HCT116 (cell line): ENCODE measurements around the gene TMEM178B. TPM values are rescaled to one million over a fixed set of nuclear protein-coding genes. Genes with fewer than 3 reads are reported as not detected.

ENCODE experiments used
- ATAC-seq: fragments of 200-7000 bp; cut with Tn5 transposase; 2 replicates; pipeline ENCODE4 v1.9.1; 2020; ENCODE audit warnings: mild to moderate bottlenecking, moderate library complexity
- BruUV-seq: library from RNA; stranded (reverse); fragments of 400-500 nt; replicated peaks from 2 replicates; lab custom pipeline; 2021; lab: Mats Ljungman, UMichigan
- CTCF ChIA-PET: fragments of 300-600 bp; sonication (Branson Sonifier 250); formaldehyde crosslinking; loops from one replicate; lab custom pipeline; 2021; ENCODE audit warnings: antibody characterized with exemption; lab: Charles Lee
- POLR2A ChIA-PET: fragments of 300-600, 350-600 bp; sonication (Branson Sonifier 250); formaldehyde crosslinking; loops from one replicate; lab custom pipeline; 2021; ENCODE audit warnings: antibody characterized with exemption; lab: Charles Lee
- RAD21 ChIA-PET, 2 experiments: fragments of 300-600 bp; sonication (Branson Sonifier 250); formaldehyde crosslinking; loops; one replicate each; lab custom pipeline; 2023; ENCODE audit warnings: low total read pairs in 2 of 2; ENCODE audit not compliant: uncharacterized antibody in 2 of 2, unreplicated experiment in 2 of 2, low non-redundant PET in 1 of 2; lab: Charles Lee
- DNase-seq: peaks from one replicate; pipeline ENCODE4 v3.0.0-alpha.2; 2010; ENCODE audit warnings: low read depth, low spot score
- H2AFZ ChIP-seq: fragments of 200-600 bp; shearing (Covaris generic), sonication (generic); 2 replicates; pipeline ENCODE4 v1.6.1; 2017; ENCODE audit warnings: low read depth, mixed run types, mixed read lengths, antibody characterized with exemption, low read length; ENCODE audit not compliant: poor library complexity, severe bottlenecking
- H3K27ac ChIP-seq: 2 replicates; pipeline ENCODE4 v1.5.1; 2012; ENCODE audit warnings: low read depth, low read length
- H3K27me3 ChIP-seq: fragments of 200-600 bp; sonication (generic); 2 replicates; pipeline ENCODE4 v1.6.1; 2016; ENCODE audit warnings: mixed run types, low read length, mixed read lengths; ENCODE audit not compliant: insufficient read depth
- H3K36me3 ChIP-seq, 2 experiments: fragments of 200-500 bp in 1 of 2; fragments of 200-600 bp in 1 of 2; sonication (Bioruptor generic) in 1 of 2; sonication (generic) in 1 of 2; 2 replicates each; pipeline versions ENCODE4 v1.5.1 to v1.6.1; 2014 to 2016; ENCODE audit warnings: low read length in 2 of 2, inconsistent platforms in 1 of 2, mixed read lengths in 1 of 2, mixed run types in 1 of 2; ENCODE audit not compliant: insufficient read depth in 2 of 2, control insufficient read depth in 1 of 2
- H3K4me1 ChIP-seq, 2 experiments: fragments of 200-600 bp in 1 of 2; sonication (generic) in 1 of 2; 2 replicates each; pipeline versions ENCODE4 v1.5.1 to v1.6.1; 2012 to 2017; ENCODE audit warnings: low read length in 2 of 2, inconsistent platforms in 1 of 2, mild to moderate bottlenecking in 1 of 2, mixed read lengths in 1 of 2, mixed run types in 1 of 2, moderate library complexity in 1 of 2; ENCODE audit not compliant: insufficient read depth in 2 of 2, control insufficient read depth in 1 of 2
- H3K4me2 ChIP-seq: fragments of 200-600 bp; sonication (generic); 2 replicates; pipeline ENCODE4 v1.6.1; 2017; ENCODE audit warnings: mixed run types, low read length, mixed read lengths
- H3K4me3 ChIP-seq, 2 experiments: fragments of 200-600 bp in 1 of 2; sonication (generic) in 1 of 2; replicated peaks in 1 of 2; 2 replicates each; pipeline ENCODE4 v1.5.1; 2011 to 2016; ENCODE audit warnings: low read length in 2 of 2, control low read depth in 1 of 2, low read depth in 1 of 2, mild to moderate bottlenecking in 1 of 2, mixed read lengths in 1 of 2, mixed run types in 1 of 2
- H3K79me2 ChIP-seq: fragments of 200-600 bp; sonication (generic); 2 replicates; pipeline ENCODE4 v1.6.1; 2017; ENCODE audit warnings: mild to moderate bottlenecking, mixed run types, low read length, moderate library complexity, mixed read lengths; ENCODE audit not compliant: insufficient read depth
- H3K9ac ChIP-seq: fragments of 200-600 bp; sonication (generic); 2 replicates; pipeline ENCODE4 v1.6.1; 2016; ENCODE audit warnings: low read length, mixed read lengths
- H3K9me2 ChIP-seq: fragments of 200-600 bp; sonication (generic), shearing (Covaris generic); 2 replicates; pipeline ENCODE4 v1.6.1; 2017; ENCODE audit warnings: mixed run types, mild to moderate bottlenecking, moderate library complexity; ENCODE audit not compliant: insufficient read depth
- H3K9me3 ChIP-seq, 2 experiments: fragments of 200-500 bp in 1 of 2; fragments of 200-600 bp in 1 of 2; sonication (Bioruptor generic) in 1 of 2; sonication (generic) in 1 of 2; 2 replicates each; pipeline ENCODE4 v1.6.1; 2014 to 2017; ENCODE audit warnings: low read length in 2 of 2, mixed read lengths in 2 of 2, inconsistent platforms in 1 of 2, low read depth in 1 of 2, mild to moderate bottlenecking in 1 of 2, mixed run types in 1 of 2, moderate library complexity in 1 of 2; ENCODE audit not compliant: control insufficient read depth in 1 of 2, insufficient read depth in 1 of 2
- H4K20me1 ChIP-seq: fragments of 200-600 bp; sonication (generic), shearing (Covaris generic); 2 replicates; pipeline ENCODE4 v1.6.1; 2017; ENCODE audit warnings: mixed run types, mild to moderate bottlenecking, moderate library complexity; ENCODE audit not compliant: insufficient read depth
- CBX3 ChIP-seq: IDR thresholded peaks from 2 replicates; pipeline ENCODE4 v1.6.1; 2012; ENCODE audit warnings: low read depth
- CEBPB ChIP-seq: IDR thresholded peaks from 2 replicates; pipeline ENCODE4 v1.6.1; 2012; ENCODE audit warnings: low read depth
- ELF1 ChIP-seq: IDR thresholded peaks from 2 replicates; pipeline ENCODE4 v1.6.1; 2012; ENCODE audit warnings: low read depth, borderline replicate concordance
- EZH2phosphoT487 ChIP-seq: fragments of 200-600 bp; IDR thresholded peaks from 2 replicates; pipeline ENCODE4 v1.6.1; 2018; ENCODE audit warnings: antibody characterized with exemption, borderline replicate concordance
- FOSL1 ChIP-seq: IDR thresholded peaks from 2 replicates; pipeline ENCODE4 v1.6.1; 2012; ENCODE audit warnings: low read depth
- MAX ChIP-seq: IDR thresholded peaks from 2 replicates; pipeline ENCODE4 v1.6.1; 2012
- RAD21 ChIP-seq: IDR thresholded peaks from 2 replicates; pipeline ENCODE4 v1.6.1; 2012; ENCODE audit warnings: low read depth, mild to moderate bottlenecking
- REST ChIP-seq: IDR thresholded peaks from 2 replicates; pipeline ENCODE4 v1.6.1; 2012; ENCODE audit warnings: low read depth
- SP1 ChIP-seq: IDR thresholded peaks from 2 replicates; pipeline ENCODE4 v1.6.1; 2012; ENCODE audit warnings: low read depth
- TCF7L2 ChIP-seq: IDR thresholded peaks from 2 replicates; pipeline ENCODE4 v1.7.0; 2011; ENCODE audit warnings: borderline replicate concordance, inconsistent platforms; ENCODE audit not compliant: insufficient read depth, insufficient read length; ENCODE audit errors: extremely low read depth
- YY1 ChIP-seq: IDR thresholded peaks from 2 replicates; pipeline ENCODE4 v1.6.1; 2011; ENCODE audit warnings: low read length, low read depth, moderate library complexity, mild to moderate bottlenecking; ENCODE audit not compliant: insufficient replicate concordance; ENCODE audit errors: extremely low read depth
- ZFX ChIP-seq: fragments of 450-650 bp; IDR thresholded peaks from 2 replicates; pipeline ENCODE4 v1.6.1; 2017
- ZNF274 ChIP-seq: fragments of 200-500 bp; sonication (Bioruptor generic); IDR thresholded peaks from 2 replicates; pipeline ENCODE4 v1.6.1; 2014; ENCODE audit warnings: mild to moderate bottlenecking, low read depth, low read length, inconsistent platforms
- intact Hi-C: fragments of 100-400 bp; cut with micrococcal nuclease; formaldehyde crosslinking; loops from 2 replicates; pipeline ENCODE4 v1.10.0; 2022
- total RNA-seq: library from RNA; stranded (reverse); gene quantifications from one replicate; pipeline ENCODE4 v1.2.1, GENCODE V29; 2021; ENCODE audit not compliant: unreplicated experiment

Gene TMEM178B
- total RNA-seq, 1 experiment from 2014 or later: 0.02 TPM

GRCh38 chr7:141189231-141189630, 115.4 kb downstream of the TMEM178B start:
- H3K27ac ChIP-seq: no peak overlapping the region
- H3K4me3 ChIP-seq: no peak overlapping the region
- DNase-seq (no peak), ATAC-seq (no peak)
- TF ChIP-seq ZFX: no peak
- TF ChIP-seq TCF7L2: no peak
- no peak for TF ChIP-seq ELF1
- TF ChIP-seq RAD21: no peak
- TF ChIP-seq EZH2phosphoT487: no peak
- no peak for TF ChIP-seq CBX3
- no peak for TF ChIP-seq MAX
- TF ChIP-seq CEBPB: no peak
- TF ChIP-seq SP1: no peak
- TF ChIP-seq FOSL1: no peak
- TF ChIP-seq ZNF274: no peak
- TF ChIP-seq REST: no peak
- no peak for TF ChIP-seq YY1
- H3K9me2 ChIP-seq: no peaks in the 10 kb centered on the region
- CTCF ChIA-PET: no interaction called here
- H2AFZ ChIP-seq: no peak overlapping the region
- H3K27me3 ChIP-seq: no peaks in the 10 kb centered on the region
- no peak overlapping the region for H3K9ac ChIP-seq
- H3K79me2 ChIP-seq: no peaks in the 10 kb centered on the region
- H4K20me1 ChIP-seq: 0 out of 2 replicates have a peak, but pooled peaks cover 3% of the 10 kb centered on the region
- H3K4me2 ChIP-seq: no peak overlapping the region
- POLR2A ChIA-PET: no interaction called here
- no TSS peak for BruUV-seq
- RAD21 ChIA-PET: no interaction called here
- intact Hi-C loops: no loop called here
- H3K4me1 ChIP-seq: no peaks in the 10 kb centered on the region
- no peaks in the 10 kb centered on the region for H3K36me3 ChIP-seq
- no peaks in the 10 kb centered on the region for H3K9me3 ChIP-seq
